ENCODE data around the gene SLC22A4. TPM values are rescaled to one million over a fixed set of nuclear protein-coding genes. Genes with fewer than 3 reads are reported as not detected.

Gene SLC22A4
- total and polyA plus RNA-seq, 2 of the 8 experiments (the other 6 are each of a cell fraction or from before 2014, with no cell fraction given) = 0.45 to 0.60 TPM

DNA sequence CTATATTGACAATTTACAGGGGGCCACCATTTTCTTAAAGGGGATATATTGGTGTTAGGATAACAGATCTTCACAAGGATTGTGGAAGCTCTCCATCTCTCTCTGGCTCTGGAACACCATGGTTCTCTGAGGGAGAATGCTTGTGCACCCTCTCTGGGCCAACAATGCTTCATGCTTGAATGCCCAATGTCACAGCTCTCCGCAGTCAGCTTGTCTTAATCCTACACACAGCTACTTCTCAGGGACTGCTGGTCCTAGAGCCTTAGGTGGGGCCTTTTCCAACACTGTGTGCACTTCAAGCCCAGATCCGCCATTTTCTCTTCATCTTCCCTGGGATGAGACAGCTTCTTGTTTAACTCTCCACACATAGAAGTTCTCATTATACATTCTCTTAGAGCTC, 43.6 kb upstream of the SLC22A4 start:
- WGBS, 2 experiments (ENCODE audit: extremely low coverage in 1 of 2, insufficient coverage in 1 of 2, insufficient read length in 1 of 2, insufficient replicate concordance in 2 of 2, low coverage in 1 of 2, low lambda C conversion rate in 2 of 2, missing lambda C conversion rate in 1 of 2) = 87% methylated on average over 2 of the region's 2 CpGs; no CpG with 5 or more reads in 1 of the 2 experiments
- Histone ChIP-seq H3K79me2 (ENCODE audit: control insufficient read depth in 1 of 2, insufficient read depth in 2 of 2, low read length in 2 of 2) (no peaks in the 10 kb centered on the region), H3K4me2 (ENCODE audit: insufficient read depth in 1 of 2, low read depth in 2 of 2, low read length in 2 of 2) (no peak overlapping the region), H3K9ac (replicated peaks in 1 of 4; ENCODE audit: extremely low read depth in 1 of 4, low read depth in 3 of 4, low read length in 3 of 4) (no peak overlapping the region), H3K79me1 (ENCODE audit: low read depth, low read length) (no peaks in the 10 kb centered on the region), H3K9me3 (ENCODE audit: insufficient read depth in 2 of 2, low read depth in 1 of 2, low read length in 1 of 2) (no peaks in the 10 kb centered on the region), H3K56ac (replicated peaks; ENCODE audit: insufficient read length, low read depth, low read length) (no peak overlapping the region), H3K4me1 (replicated peaks in 1 of 4; ENCODE audit: control insufficient read depth in 3 of 4, insufficient read depth in 4 of 4, low read length in 3 of 4) (peaks cover 0 to 5% (median 0%) of the 10 kb centered on the region in 4 experiments; a peak in 1 of 7 replicates), H4K91ac (replicated peaks; ENCODE audit: insufficient read length, low read length) (no peak overlapping the region), H4K8ac (ENCODE audit: extremely low read depth, insufficient read depth, low read length) (no peak overlapping the region; the same call in 1 of the 2 replicates), H2AFZ (ENCODE audit: low read length) (peak overlapping the region; percentile 99), H2BK5ac (ENCODE audit: low read depth, low read length) (no peak overlapping the region), H4K5ac (ENCODE audit: insufficient read length, low read depth, low read length) (no peak overlapping the region), H3K4me3 (ENCODE audit: extremely low read depth in 1 of 4, insufficient read depth in 2 of 4, low read depth in 3 of 4, low read length in 4 of 4) (no peak overlapping the region), H3K27ac (ENCODE audit: low read depth, low read length) (no peak overlapping the region), H2AK5ac (ENCODE audit: low read depth, low read length) (no peak overlapping the region), H3K18ac (ENCODE audit: extremely low read depth, low read length) (no peak overlapping the region), H4K20me1 (replicated peaks in 1 of 2; ENCODE audit: control insufficient read depth in 1 of 2, insufficient read depth in 2 of 2, low read length in 2 of 2) (no peaks in the 10 kb centered on the region), H2BK15ac (ENCODE audit: low read length) (peak overlapping the region; percentile 31; the same call in 1 of the 2 replicates), H2BK12ac (ENCODE audit: low read depth, low read length) (no peak overlapping the region), H2BK120ac (replicated peaks; ENCODE audit: low read depth, low read length) (no peak overlapping the region), H3K4ac (replicated peaks; ENCODE audit: insufficient read length, low read depth, low read length) (no peak overlapping the region), H2BK20ac (ENCODE audit: low read length) (no peak overlapping the region), H3K23me2 (ENCODE audit: low read depth, low read length) (no peaks in the 10 kb centered on the region), H3K14ac (ENCODE audit: insufficient read length) (no peak overlapping the region), H3K23ac (ENCODE audit: insufficient read length) (no peak overlapping the region), H3K27me3 (replicated peaks in 1 of 4; ENCODE audit: control insufficient read depth in 3 of 4, extremely low read depth in 1 of 4, insufficient read depth in 3 of 4, low read length in 3 of 4) (no peaks in the 10 kb centered on the region), H3K36me3 (ENCODE audit: control insufficient read depth in 2 of 4, insufficient read depth in 4 of 4, low read length in 3 of 4) (no peaks in the 10 kb centered on the region)
- CTCF ChIA-PET (ENCODE audit: partially characterized antibody) = interaction anchor here (1.0 to 9.3 kb wide), 8 partner anchors 11 to 185 kb away, joined by 3 to 96 read pairs (median 6); partner anchors contain the start of gene SLC22A4
- TF ChIP-seq ZNF274 (IDR thresholded peaks at IDR 0.05; ENCODE audit: borderline replicate concordance, extremely low read depth, low read length) = no peak
- no peak for TF ChIP-seq SP1 (IDR thresholded peaks at IDR 0.05; ENCODE audit: low read depth, low read length)
- TF ChIP-seq, protein P1, sequence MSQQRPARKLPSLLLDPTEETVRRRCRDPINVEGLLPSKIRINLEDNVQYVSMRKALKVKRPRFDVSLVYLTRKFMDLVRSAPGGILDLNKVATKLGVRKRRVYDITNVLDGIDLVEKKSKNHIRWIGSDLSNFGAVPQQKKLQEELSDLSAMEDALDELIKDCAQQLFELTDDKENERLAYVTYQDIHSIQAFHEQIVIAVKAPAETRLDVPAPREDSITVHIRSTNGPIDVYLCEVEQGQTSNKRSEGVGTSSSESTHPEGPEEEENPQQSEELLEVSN (IDR thresholded peaks at IDR 0.05) = no peak
- no peak for TF ChIP-seq JUN (IDR thresholded peaks at IDR 0.05; ENCODE audit: low read depth, low read length)
- FAIRE-seq (no peak), DNase-seq (ENCODE audit: low read depth in 1 of 2, low spot score in 2 of 2) (no peak)
- POLR2A ChIA-PET (ENCODE audit: partially characterized antibody) = interaction anchor here (0.7 to 1.3 kb wide), 3 partner anchors 10 to 74 kb away, joined by 3 to 4 read pairs (median 3); no protein-coding TSS in a partner anchor

All from H1 (cell line).